GM21825 (cell line): ENCODE results near the gene RAB15.
A peak's percentile ranks its signal among the peaks of the same experiment; 100 is the strongest.

ENCODE experiments used
- ATAC-seq: cut with Tn5 transposase; IDR thresholded peaks from one replicate; pipeline ENCODE4 v1.9.1; 2021; ENCODE audit warnings: mild to moderate bottlenecking, moderate library complexity; ENCODE audit not compliant: unreplicated experiment

Gene RAB15

GRCh38 chr14:64956697-64957406, 15.3 kb downstream of the RAB15 start:
- no peak for ATAC-seq

- ATAC-seq: no peak
Measured at GRCh38 chr14:64955297-64955696, 16.8 kb downstream of the RAB15 start.

GRCh38 chr14:64954491-64955240, 17.5 kb downstream of the RAB15 start:
- no peak for ATAC-seq

GRCh38 chr14:64953661-64954060, 18.5 kb downstream of the RAB15 start:
- ATAC-seq: no peak

- no peak for ATAC-seq
Measured at GRCh38 chr14:64953310-64953654, 18.9 kb downstream of the RAB15 start.

- ATAC-seq: peak; percentile 59
Measured at GRCh38 chr14:64952598-64953309, 19.4 kb downstream of the RAB15 start.

- no peak for ATAC-seq
Measured at GRCh38 chr14:64951724-64952123, 20.4 kb downstream of the RAB15 start.

- no peak for ATAC-seq
Measured at GRCh38 chr14:64951291-64951690, 20.8 kb downstream of the RAB15 start.

GRCh38 chr14:64950889-64951288, 21.2 kb downstream of the RAB15 start:
- no peak for ATAC-seq

GRCh38 chr14:64948612-64949210, 23.4 kb downstream of the RAB15 start:
- ATAC-seq: no peak

GRCh38 chr14:64947710-64948611, 24.2 kb downstream of the RAB15 start:
- ATAC-seq: no peak

- no peak for ATAC-seq
Measured at GRCh38 chr14:64946310-64947045, 25.7 kb downstream of the RAB15 start.

GRCh38 chr14:64945431-64946178, 26.5 kb downstream of the RAB15 start:
- no peak for ATAC-seq

- ATAC-seq: no peak
Measured at GRCh38 chr14:64944861-64945260, 27.3 kb downstream of the RAB15 start.

GRCh38 chr14:64944041-64944440, 28.1 kb downstream of the RAB15 start:
- ATAC-seq: no peak

- ATAC-seq: no peak
Measured at GRCh38 chr14:64943556-64943955, 28.6 kb downstream of the RAB15 start.

- no peak for ATAC-seq
Measured at GRCh38 chr14:64942531-64943111, 29.5 kb downstream of the RAB15 start, which contains the start of gene GPX2. GPX2 (minus strand) TSS chr14:64942745; CDS start chr14:64942726, 19 bp downstream.

- no peak for ATAC-seq
Measured at GRCh38 chr14:64940336-64940910, 31.7 kb downstream of the RAB15 start.
